Vagina (tissue), 2 donors: ENCODE data around the gene USP21. TPM values are rescaled to one million over a fixed set of nuclear protein-coding genes. Genes with fewer than 3 reads are reported as not detected.

ENCODE experiments used
- DNase-seq, 2 donors: peaks; one replicate each; pipeline ENCODE4 v3.0.0-alpha.2; 2017; ENCODE audit errors: extremely low spot score in 2 of 2
- H3K27ac ChIP-seq: fragments of 200-600 bp; sonication (generic); one replicate; pipeline ENCODE4 v1.5.1; 2019
- H3K27me3 ChIP-seq: fragments of 200-600 bp; sonication (generic); one replicate; pipeline ENCODE4 v1.5.1; 2019
- H3K36me3 ChIP-seq, 2 donors: fragments of 200-600 bp; sonication (generic); one replicate each; pipeline ENCODE4 v1.5.1; 2017 to 2019
- H3K4me1 ChIP-seq: fragments of 200-600 bp; sonication (generic); one replicate; pipeline ENCODE4 v1.5.1; 2019
- H3K4me3 ChIP-seq, 2 donors: fragments of 200-600 bp; sonication (generic); 1 replicate in 1 of 2; 2 replicates in 1 of 2; pipeline ENCODE4 v1.5.1; 2016 to 2019
- H3K9me3 ChIP-seq: fragments of 200-600 bp; sonication (generic); one replicate; pipeline ENCODE4 v1.5.1; 2019
- POLR2A ChIP-seq, 2 donors: fragments of 450-650 bp; IDR thresholded peaks; one replicate each; pipeline ENCODE4 v1.6.1; 2017; ENCODE audit warnings: antibody characterized with exemption in 2 of 2, mild to moderate bottlenecking in 2 of 2, moderate library complexity in 2 of 2
- POLR2AphosphoS5 ChIP-seq, 2 donors: sonication (generic); formaldehyde crosslinking; IDR thresholded peaks; one replicate each; pipeline ENCODE4 v1.9.0; 2017; ENCODE audit warnings: antibody characterized with exemption in 2 of 2, mild to moderate bottlenecking in 2 of 2, low read depth in 1 of 2; ENCODE audit not compliant: insufficient read depth in 1 of 2
- intact Hi-C: fragments of 100-400 bp; cut with DNase I; formaldehyde crosslinking; loops from one replicate; pipeline ENCODE4 v1.15.1; 2023
- total RNA-seq: library from RNA; depleted of rRNA; stranded (reverse); fragments of >200 nt; gene quantifications from one replicate; pipeline ENCODE4 v1.2.3, GENCODE V29; 2016
- TF ChIP-seq, protein P1 (sequence below), 3 experiments: fragments of 450-650 bp in 2 of 3; fragments of 200-600 bp in 1 of 3; sonication (generic) in 1 of 3; IDR thresholded peaks; one replicate each; pipeline ENCODE4 v1.5.1; 2017 to 2019; ENCODE audit warnings: antibody characterized with exemption in 3 of 3, mild to moderate bottlenecking in 2 of 3, moderate library complexity in 2 of 3

USP21 gene
- total RNA-seq, 1 donor from 2014 or later = 19.4 TPM

DNA sequence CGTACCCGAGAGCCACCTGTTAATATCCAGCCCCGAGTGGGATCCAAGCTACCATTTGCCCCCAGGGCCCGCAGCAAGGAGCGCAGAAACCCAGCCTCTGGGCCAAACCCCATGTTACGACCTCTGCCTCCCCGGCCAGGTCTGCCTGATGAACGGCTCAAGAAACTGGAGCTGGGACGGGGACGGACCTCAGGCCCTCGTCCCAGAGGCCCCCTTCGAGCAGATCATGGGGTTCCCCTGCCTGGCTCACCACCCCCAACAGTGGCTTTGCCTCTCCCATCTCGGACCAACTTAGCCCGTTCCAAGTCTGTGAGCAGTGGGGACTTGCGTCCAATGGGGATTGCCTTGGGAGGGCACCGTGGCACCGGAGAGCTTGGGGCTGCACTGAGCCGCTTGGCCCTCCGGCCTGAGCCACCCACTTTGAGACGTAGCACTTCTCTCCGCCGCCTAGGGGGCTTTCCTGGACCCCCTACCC is 1.4 kb downstream of the USP21 start:
- intact Hi-C loops = no loop called here
- H3K9me3 ChIP-seq = no peaks in the 10 kb centered on the region
- peaks cover 0 to 32% of the 10 kb centered on the region in 2 donors for H3K36me3 ChIP-seq
- H3K4me3 ChIP-seq = peak overlapping the region in 1 of 2 donors; percentile 98
- no peak for TF ChIP-seq POLR2AphosphoS5 (IDR thresholded peaks at IDR 0.05; ENCODE audit: insufficient read depth in 1 of 2, low read depth in 1 of 2)
- TF ChIP-seq, protein P1, sequence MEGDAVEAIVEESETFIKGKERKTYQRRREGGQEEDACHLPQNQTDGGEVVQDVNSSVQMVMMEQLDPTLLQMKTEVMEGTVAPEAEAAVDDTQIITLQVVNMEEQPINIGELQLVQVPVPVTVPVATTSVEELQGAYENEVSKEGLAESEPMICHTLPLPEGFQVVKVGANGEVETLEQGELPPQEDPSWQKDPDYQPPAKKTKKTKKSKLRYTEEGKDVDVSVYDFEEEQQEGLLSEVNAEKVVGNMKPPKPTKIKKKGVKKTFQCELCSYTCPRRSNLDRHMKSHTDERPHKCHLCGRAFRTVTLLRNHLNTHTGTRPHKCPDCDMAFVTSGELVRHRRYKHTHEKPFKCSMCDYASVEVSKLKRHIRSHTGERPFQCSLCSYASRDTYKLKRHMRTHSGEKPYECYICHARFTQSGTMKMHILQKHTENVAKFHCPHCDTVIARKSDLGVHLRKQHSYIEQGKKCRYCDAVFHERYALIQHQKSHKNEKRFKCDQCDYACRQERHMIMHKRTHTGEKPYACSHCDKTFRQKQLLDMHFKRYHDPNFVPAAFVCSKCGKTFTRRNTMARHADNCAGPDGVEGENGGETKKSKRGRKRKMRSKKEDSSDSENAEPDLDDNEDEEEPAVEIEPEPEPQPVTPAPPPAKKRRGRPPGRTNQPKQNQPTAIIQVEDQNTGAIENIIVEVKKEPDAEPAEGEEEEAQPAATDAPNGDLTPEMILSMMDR (IDR thresholded peaks at IDR 0.05) = no peak
- no peak for TF ChIP-seq POLR2A (IDR thresholded peaks at IDR 0.05)
- DNase-seq = peak in 1 of 2 donors; percentile 85
- H3K27ac ChIP-seq = no peak overlapping the region
- peaks cover 44% of the 10 kb centered on the region for H3K4me1 ChIP-seq
- H3K27me3 ChIP-seq = no peaks in the 10 kb centered on the region

DNA sequence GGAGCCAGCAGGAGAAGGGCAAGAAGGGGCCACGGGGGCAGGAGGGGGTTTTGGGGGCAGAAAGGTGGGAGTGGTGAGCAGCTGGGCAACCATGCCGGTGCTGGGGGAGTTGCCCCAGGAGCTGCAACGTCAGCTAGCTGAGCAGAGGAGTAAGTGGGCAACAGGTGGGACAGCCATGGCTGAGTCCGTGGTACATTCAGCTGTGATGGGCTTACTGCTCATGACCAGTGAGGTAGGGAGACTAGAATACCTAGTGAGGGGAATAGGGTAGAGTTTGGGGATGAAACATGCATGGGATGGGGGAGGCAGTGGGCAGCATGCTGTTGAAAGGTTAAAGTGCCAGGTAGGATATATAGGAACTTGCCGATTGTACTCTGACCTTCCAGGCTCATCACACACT is 2.4 kb downstream of the USP21 start:
- Histone ChIP-seq H3K27me3 (no peaks in the 10 kb centered on the region), H3K27ac (no peak overlapping the region), H3K4me1 (peaks cover 47% of the 10 kb centered on the region), H3K4me3 (no peak overlapping the region), H3K9me3 (no peaks in the 10 kb centered on the region), H3K36me3 (peaks cover 0 to 30% of the 10 kb centered on the region in 2 donors)
- intact Hi-C loops = no loop called here
- no peak for DNase-seq
- TF ChIP-seq, protein P1 (IDR thresholded peaks at IDR 0.05) = no peak
- TF ChIP-seq POLR2A (IDR thresholded peaks at IDR 0.05) = no peak
- no peak for TF ChIP-seq POLR2AphosphoS5 (IDR thresholded peaks at IDR 0.05; ENCODE audit: insufficient read depth in 1 of 2, low read depth in 1 of 2)

DNA sequence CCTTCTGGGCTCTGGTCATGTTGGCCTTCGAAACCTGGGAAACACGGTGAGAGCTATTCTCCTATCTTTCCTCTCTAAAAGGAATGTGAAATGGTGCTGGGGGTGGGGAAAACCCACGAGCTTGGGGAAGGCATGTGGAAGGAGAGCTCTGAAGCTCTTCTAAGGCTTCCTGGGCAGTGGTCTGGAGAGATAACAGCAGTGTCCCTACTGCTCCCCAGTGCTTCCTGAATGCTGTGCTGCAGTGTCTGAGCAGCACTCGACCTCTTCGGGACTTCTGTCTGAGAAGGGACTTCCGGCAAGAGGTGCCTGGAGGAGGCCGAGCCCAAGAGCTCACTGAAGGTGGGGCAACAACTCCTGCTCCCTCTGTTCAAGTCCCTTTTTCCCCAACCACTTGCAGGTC is 2.8 kb downstream of the USP21 start:
- TF ChIP-seq, protein P1 (IDR thresholded peaks at IDR 0.05) = no peak
- TF ChIP-seq POLR2AphosphoS5 (IDR thresholded peaks at IDR 0.05; ENCODE audit: insufficient read depth in 1 of 2, low read depth in 1 of 2) (no peak), POLR2A (IDR thresholded peaks at IDR 0.05) (no peak)
- Histone ChIP-seq H3K27ac (no peak overlapping the region), H3K36me3 (peaks cover 0 to 26% of the 10 kb centered on the region in 2 donors), H3K27me3 (no peaks in the 10 kb centered on the region), H3K4me1 (peaks cover 51% of the 10 kb centered on the region), H3K4me3 (no peak overlapping the region), H3K9me3 (no peaks in the 10 kb centered on the region)
- DNase-seq = no peak
- intact Hi-C loops = no loop called here

DNA sequence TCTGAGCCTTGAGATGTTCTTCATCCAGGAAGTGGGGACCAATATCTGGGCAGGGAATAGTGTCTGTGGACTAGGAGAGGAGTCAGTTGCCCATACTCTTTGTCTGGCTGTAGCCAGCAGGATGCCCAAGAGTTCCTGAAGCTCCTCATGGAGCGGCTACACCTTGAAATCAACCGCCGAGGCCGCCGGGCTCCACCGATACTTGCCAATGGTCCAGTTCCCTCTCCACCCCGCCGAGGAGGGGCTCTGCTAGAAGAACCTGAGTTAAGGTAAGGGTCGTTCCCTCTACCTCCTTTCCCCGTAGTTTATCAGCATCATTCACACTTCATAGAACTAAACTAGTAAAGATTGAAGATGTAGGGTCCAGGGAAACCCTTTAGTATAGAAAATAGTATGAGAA is 3.5 kb downstream of the USP21 start:
- peaks cover 0 to 23% of the 10 kb centered on the region in 2 donors for H3K36me3 ChIP-seq
- peaks cover 58% of the 10 kb centered on the region for H3K4me1 ChIP-seq
- H3K9me3 ChIP-seq = no peaks in the 10 kb centered on the region
- H3K27me3 ChIP-seq = no peaks in the 10 kb centered on the region
- no peak overlapping the region for H3K4me3 ChIP-seq
- no peak overlapping the region for H3K27ac ChIP-seq
- intact Hi-C loops = no loop called here
- TF ChIP-seq POLR2A (IDR thresholded peaks at IDR 0.05) (no peak), POLR2AphosphoS5 (IDR thresholded peaks at IDR 0.05; ENCODE audit: insufficient read depth in 1 of 2, low read depth in 1 of 2) (no peak)
- TF ChIP-seq, protein P1 (IDR thresholded peaks at IDR 0.05) = no peak
- no peak for DNase-seq

DNA sequence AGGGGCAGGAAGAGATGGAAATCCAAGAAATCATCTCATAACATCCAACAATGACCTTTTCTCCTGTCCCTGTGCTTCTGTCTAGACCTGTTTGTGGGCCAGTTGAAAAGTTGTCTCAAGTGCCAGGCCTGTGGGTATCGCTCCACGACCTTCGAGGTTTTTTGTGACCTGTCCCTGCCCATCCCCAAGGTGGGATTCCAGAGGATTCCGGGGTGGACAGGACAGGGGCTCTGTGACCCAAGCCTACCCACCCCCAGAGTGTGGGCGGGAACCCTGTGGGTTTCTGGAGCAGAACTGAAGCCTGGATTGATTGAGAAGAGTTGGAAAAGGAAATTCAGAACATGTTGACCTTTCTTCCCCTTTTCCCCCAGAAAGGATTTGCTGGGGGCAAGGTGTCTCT is 4.5 kb downstream of the USP21 start:
- TF ChIP-seq, protein P1 (IDR thresholded peaks at IDR 0.05) = no peak
- TF ChIP-seq POLR2A (IDR thresholded peaks at IDR 0.05) (no peak), POLR2AphosphoS5 (IDR thresholded peaks at IDR 0.05; ENCODE audit: insufficient read depth in 1 of 2, low read depth in 1 of 2) (no peak)
- intact Hi-C loops = no loop called here
- no peak for DNase-seq
- H3K4me1 ChIP-seq = peaks cover 57% of the 10 kb centered on the region
- H3K9me3 ChIP-seq = no peaks in the 10 kb centered on the region
- H3K36me3 ChIP-seq = peaks cover 0 to 21% of the 10 kb centered on the region in 2 donors
- no peaks in the 10 kb centered on the region for H3K27me3 ChIP-seq
- no peak overlapping the region for H3K4me3 ChIP-seq
- no peak overlapping the region for H3K27ac ChIP-seq
